D721Med (cell line): Measurements from ENCODE around the gene GBE1.

Source experiments
- DNase-seq: peaks from one replicate; pipeline ENCODE4 v3.0.0; 2011; ENCODE audit warnings: low spot score; ENCODE audit not compliant: insufficient read length
- FAIRE-seq: peaks from 2 replicates; lab custom pipeline; 2011; peaks lifted over from hg19 to GRCh38; lab: Jason Lieb, UNC
- TF ChIP-seq, protein P1 (sequence below): IDR thresholded peaks from 2 replicates; pipeline ENCODE4 v1.5.1; 2012; ENCODE audit warnings: mild to moderate bottlenecking, control low read depth; ENCODE audit not compliant: insufficient read depth; ENCODE audit errors: missing control alignments

Gene GBE1

DNA sequence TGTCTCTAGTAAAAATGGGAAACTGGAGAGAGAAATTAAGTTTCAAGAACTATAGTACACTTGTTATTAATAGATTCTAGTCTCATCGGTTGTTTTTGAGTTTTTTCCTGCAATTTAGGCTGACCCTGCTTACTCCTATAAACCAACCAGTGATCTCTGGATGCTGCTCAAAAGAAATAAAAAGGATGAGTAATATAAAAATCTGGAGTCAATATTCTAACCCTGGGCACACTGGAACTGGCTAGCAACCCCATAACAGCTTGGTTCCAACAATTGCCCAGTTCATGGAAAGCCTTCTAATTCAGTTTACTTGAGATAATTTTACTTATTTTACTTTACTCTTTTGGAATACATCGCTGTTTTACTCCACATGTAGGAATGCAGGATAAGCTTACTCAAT lies 211.6 kb downstream of the GBE1 start:
- DNase-seq (no peak), FAIRE-seq (no peak)
- TF ChIP-seq, protein P1, sequence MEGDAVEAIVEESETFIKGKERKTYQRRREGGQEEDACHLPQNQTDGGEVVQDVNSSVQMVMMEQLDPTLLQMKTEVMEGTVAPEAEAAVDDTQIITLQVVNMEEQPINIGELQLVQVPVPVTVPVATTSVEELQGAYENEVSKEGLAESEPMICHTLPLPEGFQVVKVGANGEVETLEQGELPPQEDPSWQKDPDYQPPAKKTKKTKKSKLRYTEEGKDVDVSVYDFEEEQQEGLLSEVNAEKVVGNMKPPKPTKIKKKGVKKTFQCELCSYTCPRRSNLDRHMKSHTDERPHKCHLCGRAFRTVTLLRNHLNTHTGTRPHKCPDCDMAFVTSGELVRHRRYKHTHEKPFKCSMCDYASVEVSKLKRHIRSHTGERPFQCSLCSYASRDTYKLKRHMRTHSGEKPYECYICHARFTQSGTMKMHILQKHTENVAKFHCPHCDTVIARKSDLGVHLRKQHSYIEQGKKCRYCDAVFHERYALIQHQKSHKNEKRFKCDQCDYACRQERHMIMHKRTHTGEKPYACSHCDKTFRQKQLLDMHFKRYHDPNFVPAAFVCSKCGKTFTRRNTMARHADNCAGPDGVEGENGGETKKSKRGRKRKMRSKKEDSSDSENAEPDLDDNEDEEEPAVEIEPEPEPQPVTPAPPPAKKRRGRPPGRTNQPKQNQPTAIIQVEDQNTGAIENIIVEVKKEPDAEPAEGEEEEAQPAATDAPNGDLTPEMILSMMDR: no peak

DNA sequence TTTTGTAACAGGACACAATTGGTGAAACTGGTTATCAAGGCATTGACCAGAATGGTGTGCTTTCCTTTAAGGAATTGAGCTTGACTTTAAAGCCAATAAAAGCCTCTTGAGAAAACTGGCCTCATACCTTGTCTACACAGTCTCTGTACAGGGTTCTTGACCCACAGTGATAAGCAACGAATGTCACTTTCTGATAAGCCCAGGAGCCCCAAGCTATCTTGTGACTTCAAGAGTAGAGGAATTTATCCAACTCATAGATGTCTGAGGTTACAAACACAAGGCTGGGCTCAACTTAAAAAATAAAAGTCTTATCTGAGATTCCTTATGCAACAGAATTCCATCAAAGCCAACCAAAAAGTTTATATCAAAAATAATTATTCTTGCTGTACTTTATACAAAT lies 212.1 kb downstream of the GBE1 start:
- TF ChIP-seq, protein P1: no peak
- no peak for DNase-seq
- FAIRE-seq: no peak

DNA sequence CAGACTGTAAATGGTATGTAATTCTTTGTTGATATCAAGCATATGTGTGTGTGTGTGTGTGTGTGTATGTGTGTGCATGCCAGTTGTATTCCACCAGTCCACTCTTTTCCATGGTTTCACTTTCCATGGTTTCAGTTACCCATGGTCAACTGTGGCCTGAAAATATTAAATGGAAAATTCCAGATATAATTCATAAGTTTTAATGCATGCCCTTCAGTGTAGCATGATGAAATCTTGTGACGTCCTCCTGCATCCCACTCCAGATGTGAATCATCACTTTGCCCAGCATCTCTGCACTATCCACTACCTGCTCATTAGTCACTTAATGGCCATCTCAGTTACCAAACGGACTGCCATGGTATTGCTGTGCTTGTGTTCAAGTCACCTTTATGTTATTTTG lies 215.9 kb downstream of the GBE1 start:
- DNase-seq (no peak), FAIRE-seq (no peak)
- TF ChIP-seq, protein P1: no peak

DNA sequence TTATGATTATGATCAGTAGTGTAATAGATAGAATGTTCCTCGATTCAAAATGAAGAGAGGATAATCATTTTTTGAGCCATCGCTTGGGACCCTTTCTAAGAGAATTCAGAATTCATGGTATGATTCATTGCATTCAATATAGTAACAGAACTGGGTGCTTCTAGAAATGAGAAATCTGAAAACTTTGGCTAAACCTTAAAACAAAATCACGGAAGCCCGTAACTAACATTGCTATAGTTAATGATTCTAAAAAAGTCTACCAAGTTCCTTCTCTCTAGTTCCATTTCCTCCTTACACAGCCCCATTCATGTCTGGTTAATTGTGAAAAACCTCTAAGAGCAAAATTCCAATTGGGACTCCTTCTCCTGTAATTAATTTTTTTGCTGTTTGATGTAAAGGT lies 217.1 kb downstream of the GBE1 start:
- DNase-seq (no peak), FAIRE-seq (no peak)
- TF ChIP-seq, protein P1: no peak

DNA sequence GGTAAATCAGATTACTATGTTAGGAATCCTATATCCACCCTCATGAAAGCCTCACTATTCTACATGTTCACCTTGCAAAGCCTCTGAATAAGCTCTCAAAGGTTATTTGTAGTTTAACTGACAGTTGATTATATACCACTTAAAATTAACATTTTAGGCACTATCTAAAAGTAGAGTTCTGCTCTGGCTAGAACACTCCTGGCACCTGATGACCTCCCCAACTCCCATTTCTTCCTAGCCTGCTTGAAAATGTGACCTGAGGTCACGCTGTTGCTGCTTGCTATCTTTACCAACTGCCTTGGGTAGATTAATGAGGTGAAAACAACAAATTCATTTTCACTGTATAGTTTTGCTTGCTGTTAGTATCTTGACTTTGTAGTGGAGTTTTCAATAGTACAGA lies 220.7 kb downstream of the GBE1 start:
- TF ChIP-seq, protein P1: no peak
- no peak for DNase-seq
- peak; percentile 29 for FAIRE-seq

DNA sequence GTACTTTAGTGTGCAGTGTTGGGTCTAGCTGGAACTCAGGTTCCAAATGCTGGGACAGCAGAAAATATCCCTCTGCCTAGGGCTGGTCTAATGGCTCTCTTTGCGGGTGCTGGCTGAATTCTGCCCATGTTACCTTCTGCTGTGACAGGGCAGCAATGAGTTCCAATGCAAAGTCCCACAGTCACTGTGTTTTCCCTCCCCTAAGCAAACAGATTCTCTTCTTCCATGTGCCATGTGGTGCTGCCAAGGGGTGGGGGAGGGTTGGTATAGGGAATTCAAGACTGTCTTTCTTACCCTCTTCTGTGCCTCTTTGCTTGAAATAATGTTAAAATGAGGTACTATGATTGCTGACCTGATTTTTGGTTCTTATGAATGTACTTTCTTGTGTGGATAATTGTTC lies 229.6 kb downstream of the GBE1 start:
- TF ChIP-seq, protein P1: no peak
- no peak for FAIRE-seq
- no peak for DNase-seq

DNA sequence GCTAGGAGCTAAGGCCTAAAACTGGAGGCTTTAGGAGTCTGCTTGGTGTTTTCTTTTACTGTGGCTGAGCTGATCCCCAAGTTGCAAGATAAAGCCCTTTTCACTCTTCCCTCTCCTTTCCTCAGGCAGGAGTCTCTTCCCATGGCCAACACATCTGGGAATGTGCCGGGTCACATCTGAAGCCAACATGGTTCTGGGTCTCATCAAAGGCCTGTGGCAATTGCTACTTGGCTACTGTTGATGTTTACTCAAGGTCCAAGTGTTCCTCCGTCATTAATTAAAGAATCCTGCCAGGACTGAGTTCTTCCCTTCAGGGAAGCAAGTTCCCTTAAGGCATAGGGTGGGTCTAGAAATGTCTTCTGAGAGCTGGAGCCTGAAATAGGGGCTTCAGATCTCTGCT lies 230.2 kb downstream of the GBE1 start:
- TF ChIP-seq, protein P1: no peak
- no peak for FAIRE-seq
- DNase-seq: no peak
